Neuronal stem cell (in vitro differentiated cells): ENCODE measurements around the gene GIPC2.

Experiments used
- DNase-seq: peaks from one replicate; pipeline ENCODE4 v3.0.0-alpha.2; 2013; ENCODE audit warnings: low spot score
- H2AFZ ChIP-seq: one replicate; pipeline ENCODE4 v1.6.1; 2013; ENCODE audit warnings: mild to moderate bottlenecking, low read length, inconsistent platforms
- H2AK5ac ChIP-seq: 2 replicates; pipeline ENCODE4 v1.6.1; 2013; ENCODE audit warnings: low read depth, mild to moderate bottlenecking, inconsistent platforms, low read length, moderate library complexity, mixed read lengths
- H2BK120ac ChIP-seq: 2 replicates; pipeline ENCODE4 v1.6.1; 2013; ENCODE audit warnings: low read depth, mild to moderate bottlenecking, inconsistent platforms, low read length, moderate library complexity, mixed read lengths
- H2BK12ac ChIP-seq: one replicate; pipeline ENCODE4 v1.6.1; 2013; ENCODE audit warnings: low read length, inconsistent platforms
- H2BK15ac ChIP-seq: 2 replicates; pipeline ENCODE4 v1.6.1; 2013; ENCODE audit warnings: mild to moderate bottlenecking, low read length, inconsistent platforms, mixed read lengths
- H2BK5ac ChIP-seq: one replicate; pipeline ENCODE4 v1.6.1; 2013; ENCODE audit warnings: inconsistent platforms, mild to moderate bottlenecking, low read length, moderate library complexity
- H3K14ac ChIP-seq: one replicate; pipeline ENCODE4 v1.6.1; 2013; ENCODE audit warnings: low read length, inconsistent platforms
- H3K18ac ChIP-seq: 2 replicates; pipeline ENCODE4 v1.6.1; 2013; ENCODE audit warnings: low read length, inconsistent platforms
- H3K23ac ChIP-seq: 2 replicates; pipeline ENCODE4 v1.6.1; 2013; ENCODE audit warnings: low read depth, mild to moderate bottlenecking, mixed read lengths, low read length, inconsistent platforms; ENCODE audit not compliant: poor library complexity
- H3K27ac ChIP-seq: replicated peaks from 3 replicates; pipeline ENCODE4 v1.5.1; 2013; ENCODE audit warnings: low read length, inconsistent platforms
- H3K27me3 ChIP-seq, 3 experiments: 2 replicates each; pipeline ENCODE4 v1.6.1; 2013; ENCODE audit warnings: low read length in 3 of 3, mild to moderate bottlenecking in 2 of 3, inconsistent platforms in 1 of 3, low read depth in 1 of 3, mixed read lengths in 1 of 3, moderate library complexity in 1 of 3; ENCODE audit not compliant: control insufficient read depth in 3 of 3, insufficient read depth in 3 of 3
- H3K36me3 ChIP-seq, 2 donors: replicated peaks in 1 of 2; 2 replicates each; pipeline ENCODE4 v1.6.1; 2013; ENCODE audit warnings: low read length in 2 of 2; ENCODE audit not compliant: control insufficient read depth in 2 of 2, insufficient read depth in 2 of 2
- H3K4ac ChIP-seq: 2 replicates; pipeline ENCODE4 v1.6.1; 2013; ENCODE audit warnings: inconsistent platforms, mild to moderate bottlenecking, low read length, moderate library complexity
- H3K4me1 ChIP-seq, 2 donors: 1 replicate in 1 of 2; 2 replicates in 1 of 2; pipeline ENCODE4 v1.6.1; 2013; ENCODE audit warnings: low read length in 2 of 2, low read depth in 1 of 2; ENCODE audit not compliant: control insufficient read depth in 2 of 2, insufficient read depth in 1 of 2
- H3K4me2 ChIP-seq: one replicate; pipeline ENCODE4 v1.6.1; 2013; ENCODE audit warnings: mild to moderate bottlenecking, low read length, inconsistent platforms; ENCODE audit not compliant: insufficient read depth, poor library complexity, severe bottlenecking
- H3K4me3 ChIP-seq, 2 donors: 2 replicates each; pipeline ENCODE4 v1.5.1; 2013; ENCODE audit warnings: low read length in 2 of 2, mild to moderate bottlenecking in 2 of 2, inconsistent platforms in 1 of 2, moderate library complexity in 1 of 2
- H3K79me1 ChIP-seq: one replicate; pipeline ENCODE4 v1.6.1; 2013; ENCODE audit warnings: low read depth, mild to moderate bottlenecking, inconsistent platforms, low read length, moderate library complexity
- H3K9ac ChIP-seq: one replicate; pipeline ENCODE4 v1.6.1; 2013; ENCODE audit warnings: mild to moderate bottlenecking, low read depth, low read length, inconsistent platforms; ENCODE audit not compliant: poor library complexity
- H3K9me3 ChIP-seq, 2 donors: replicated peaks in 1 of 2; 2 replicates each; pipeline versions ENCODE3 to v1.6.1; 2013; ENCODE audit warnings: low read length in 2 of 2, mild to moderate bottlenecking in 2 of 2, inconsistent platforms in 1 of 2, low read depth in 1 of 2, mixed read lengths in 1 of 2, moderate library complexity in 1 of 2; ENCODE audit not compliant: control insufficient read depth in 2 of 2, insufficient read depth in 1 of 2
- H4K8ac ChIP-seq: one replicate; pipeline ENCODE4 v1.6.1; 2013; ENCODE audit warnings: low read depth, mild to moderate bottlenecking, inconsistent platforms, low read length, moderate library complexity
- H4K91ac ChIP-seq: one replicate; pipeline ENCODE4 v1.6.1; 2013; ENCODE audit warnings: low read length, low read depth, mild to moderate bottlenecking, inconsistent platforms; ENCODE audit not compliant: poor library complexity
- WGBS, 2 donors: extraction: QIAGEN DNeasy Blood & Tissue Kit; methylation state at CpG; one replicate each; pipeline ENCODE4 v1.1.7; 2013; ENCODE audit warnings: missing lambda C conversion rate in 2 of 2, mixed read lengths in 1 of 2; ENCODE audit not compliant: insufficient read length in 2 of 2, insufficient replicate concordance in 1 of 2; ENCODE audit errors: extremely low coverage in 2 of 2; 5-methylcytosine and 5-hydroxymethylcytosine counted together

GIPC2 gene

DNA sequence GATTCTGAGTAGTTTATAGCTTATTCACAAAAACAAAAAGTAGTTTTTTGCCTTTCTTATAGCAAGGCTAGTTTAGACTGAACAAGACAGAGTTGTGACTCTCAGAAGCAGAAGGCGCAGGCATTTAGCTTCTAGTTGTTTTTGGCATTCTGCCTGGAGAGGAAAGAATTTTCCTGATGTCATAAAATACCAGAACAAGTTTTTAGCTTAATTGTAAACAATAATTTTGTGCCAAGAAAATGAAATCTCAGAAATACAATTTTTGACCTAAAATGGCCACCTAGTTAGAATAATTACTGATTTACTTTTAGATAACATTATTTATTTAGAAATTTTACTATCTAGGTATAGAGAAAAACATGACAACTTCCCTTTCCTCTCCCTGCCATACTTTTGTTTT lies 40.0 kb upstream of the GIPC2 start:
- H3K79me1 ChIP-seq = no peaks in the 10 kb centered on the region
- WGBS, 2 donors = no CpG with 5 or more reads among the region's 1 CpG
- no peak overlapping the region for H4K91ac ChIP-seq

DNA sequence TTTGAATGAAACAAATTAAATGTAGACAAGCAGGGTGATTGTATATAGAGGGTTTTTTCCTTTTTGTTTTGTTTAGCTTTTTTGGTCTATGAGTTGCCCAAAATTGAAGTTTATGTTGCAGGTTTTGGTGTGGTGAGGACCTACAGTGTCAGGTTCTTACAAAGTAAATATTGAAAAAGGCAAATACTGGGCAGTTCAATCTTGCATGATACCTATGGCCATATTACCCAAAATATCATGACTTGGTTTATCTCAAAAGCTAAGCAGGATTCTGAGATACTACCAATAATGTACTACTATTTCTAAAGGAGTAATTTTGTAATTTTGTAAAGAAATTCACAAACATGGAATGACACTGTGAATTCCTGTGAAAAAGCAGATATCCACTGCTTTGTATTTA lies 39.2 kb upstream of the GIPC2 start:
- Histone ChIP-seq H4K8ac (no peak overlapping the region), H2AFZ (no peak overlapping the region), H3K27me3 (no peaks in the 10 kb centered on the region), H3K36me3 (no peaks in the 10 kb centered on the region), H3K18ac (no peak overlapping the region), H4K91ac (no peak overlapping the region), H3K9me3 (no peaks in the 10 kb centered on the region), H3K4me3 (peak overlapping the region in 1 of 2 donors; percentile 50), H3K4me1 (peaks cover 0 to 17% of the 10 kb centered on the region in 2 donors), H3K4me2 (no peak overlapping the region), H3K9ac (no peak overlapping the region), H2AK5ac (no peak overlapping the region), H2BK5ac (no peak overlapping the region), H3K14ac (no peak overlapping the region), H3K4ac (no peak overlapping the region), H3K79me1 (no peaks in the 10 kb centered on the region), H3K27ac (no peak overlapping the region), H2BK15ac (no peak overlapping the region), H2BK12ac (no peak overlapping the region), H2BK120ac (no peak overlapping the region), H3K23ac (no peak overlapping the region)
- DNase-seq = no peak

More for the DNA sequence above, 40.0 kb upstream of the GIPC2 start:
- no peaks in the 10 kb centered on the region for H3K9me3 ChIP-seq
- H3K14ac ChIP-seq = no peak overlapping the region
- H3K36me3 ChIP-seq = no peaks in the 10 kb centered on the region
- no peak overlapping the region for H3K4me2 ChIP-seq
- no peak overlapping the region for H2AFZ ChIP-seq
- peaks cover 0 to 17% of the 10 kb centered on the region in 2 donors for H3K4me1 ChIP-seq
- H3K18ac ChIP-seq = no peak overlapping the region
- H2AK5ac ChIP-seq = no peak overlapping the region
- no peak overlapping the region for H3K4ac ChIP-seq
- no peak overlapping the region for H2BK5ac ChIP-seq
- H3K4me3 ChIP-seq = peak overlapping the region in 1 of 2 donors; percentile 50
- no peak for DNase-seq
- no peak overlapping the region for H2BK15ac ChIP-seq
- H2BK12ac ChIP-seq = no peak overlapping the region
- H4K8ac ChIP-seq = no peak overlapping the region
- H2BK120ac ChIP-seq = no peak overlapping the region
- H3K27ac ChIP-seq = no peak overlapping the region
- no peak overlapping the region for H3K23ac ChIP-seq
- H3K27me3 ChIP-seq = no peaks in the 10 kb centered on the region
- H3K9ac ChIP-seq = no peak overlapping the region

DNA sequence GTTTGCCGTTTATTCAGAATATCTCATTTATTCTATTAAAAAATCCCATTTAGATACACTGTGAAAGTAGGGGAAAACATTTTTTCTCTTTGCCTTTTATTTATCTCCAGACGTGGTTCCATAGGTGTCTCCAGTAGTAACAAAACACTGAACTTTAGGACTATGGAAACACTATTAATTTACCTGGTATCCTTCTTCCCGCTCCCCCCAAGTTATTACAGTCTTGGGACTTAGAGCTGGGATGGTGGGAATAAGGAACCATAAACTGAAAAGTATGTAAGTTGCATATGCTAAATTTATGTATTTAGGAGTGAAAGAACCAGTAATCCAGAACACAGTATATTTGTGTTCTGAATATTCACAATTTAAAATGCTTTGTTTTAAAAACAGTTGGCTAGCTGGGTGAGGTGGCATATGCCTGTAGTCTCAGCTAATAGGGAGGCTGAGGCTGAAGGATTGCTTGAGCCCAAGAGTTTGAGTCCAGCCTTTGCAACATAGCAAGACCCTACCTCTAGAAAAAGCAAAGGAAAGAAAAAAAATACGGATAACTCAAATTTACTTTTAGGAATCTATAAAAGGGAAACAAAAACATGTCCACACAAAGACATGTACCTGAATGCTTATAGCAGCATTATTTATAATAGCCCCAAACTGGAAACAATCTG lies 38.0 kb upstream of the GIPC2 start:
- no peak overlapping the region for H2BK15ac ChIP-seq
- H3K4me3 ChIP-seq = no peak overlapping the region
- H3K27me3 ChIP-seq = no peaks in the 10 kb centered on the region
- no peak overlapping the region for H3K14ac ChIP-seq
- H2BK120ac ChIP-seq = no peak overlapping the region
- no peak overlapping the region for H3K27ac ChIP-seq
- peaks cover 0 to 1% of the 10 kb centered on the region in 2 donors for H3K36me3 ChIP-seq
- H3K9ac ChIP-seq = no peak overlapping the region
- no peak overlapping the region for H3K23ac ChIP-seq
- H4K8ac ChIP-seq = no peak overlapping the region
- peaks cover 0 to 17% of the 10 kb centered on the region in 2 donors for H3K4me1 ChIP-seq
- no peak overlapping the region for H3K4ac ChIP-seq
- no peak overlapping the region for H4K91ac ChIP-seq
- H3K18ac ChIP-seq = no peak overlapping the region
- H2BK12ac ChIP-seq = no peak overlapping the region
- H2AK5ac ChIP-seq = no peak overlapping the region
- WGBS, 2 donors = no CpG with 5 or more reads among the region's 4 CpGs
- H3K4me2 ChIP-seq = no peak overlapping the region
- no peak overlapping the region for H2BK5ac ChIP-seq
- no peaks in the 10 kb centered on the region for H3K9me3 ChIP-seq
- H3K79me1 ChIP-seq = no peaks in the 10 kb centered on the region
- no peak for DNase-seq
- H2AFZ ChIP-seq = no peak overlapping the region

- Histone ChIP-seq H4K91ac (no peak overlapping the region), H3K18ac (no peak overlapping the region), H2BK5ac (no peak overlapping the region), H3K36me3 (peaks cover 0 to 12% of the 10 kb centered on the region in 2 donors), H2BK120ac (no peak overlapping the region), H3K27ac (no peak overlapping the region), H3K9me3 (no peaks in the 10 kb centered on the region), H2AFZ (no peak overlapping the region), H2BK12ac (no peak overlapping the region), H3K79me1 (no peaks in the 10 kb centered on the region), H3K14ac (no peak overlapping the region), H3K9ac (no peak overlapping the region), H3K27me3 (no peaks in the 10 kb centered on the region), H3K4me2 (no peak overlapping the region), H2BK15ac (no peak overlapping the region), H3K4me1 (peaks cover 0 to 3% of the 10 kb centered on the region in 2 donors), H3K4ac (no peak overlapping the region), H2AK5ac (no peak overlapping the region), H3K4me3 (no peak overlapping the region), H3K23ac (no peak overlapping the region), H4K8ac (no peak overlapping the region)
- no peak for DNase-seq
- no CpG with 5 or more reads among the region's 3 CpGs for WGBS, 2 donors
Measured at GRCh38 chr1:78009276-78009675, 36.5 kb upstream of the GIPC2 start.
